GM18505 (cell line): ENCODE measurements around the gene MYADML2.

Source experiments
- ATAC-seq: cut with Tn5 transposase; IDR thresholded peaks from one replicate; pipeline ENCODE4 v1.9.1; 2021; ENCODE audit not compliant: unreplicated experiment
- POLR2A ChIP-seq: IDR thresholded peaks from 4 replicates; pipeline ENCODE4 v1.6.1; 2011; ENCODE audit warnings: borderline replicate concordance; ENCODE audit not compliant: insufficient read depth, insufficient read length; ENCODE audit errors: extremely low read depth

Gene MYADML2

GRCh38 chr17:81906476-81907218 is 40.4 kb downstream of the MYADML2 start:
- ATAC-seq: no peak
- TF ChIP-seq POLR2A: no peak

GRCh38 chr17:81905993-81906392 is 41.0 kb downstream of the MYADML2 start:
- no peak for TF ChIP-seq POLR2A
- ATAC-seq: no peak

GRCh38 chr17:81905424-81905875 is 41.6 kb downstream of the MYADML2 start:
- no peak for ATAC-seq
- no peak for TF ChIP-seq POLR2A

GRCh38 chr17:81904600-81905423 is 42.2 kb downstream of the MYADML2 start:
- ATAC-seq: no peak
- TF ChIP-seq POLR2A: no peak

GRCh38 chr17:81903896-81904599 is 43.0 kb downstream of the MYADML2 start:
- no peak for ATAC-seq
- TF ChIP-seq POLR2A: no peak

GRCh38 chr17:81903415-81903831 is 43.6 kb downstream of the MYADML2 start:
- ATAC-seq: no peak

GRCh38 chr17:81902653-81903414 is 44.2 kb downstream of the MYADML2 start:
- no peak for ATAC-seq
- no peak for TF ChIP-seq POLR2A

More at GRCh38 chr17:81903415-81903831, 43.6 kb downstream of the MYADML2 start:
- TF ChIP-seq POLR2A: no peak

- no peak for ATAC-seq
- no peak for TF ChIP-seq POLR2A
Observed at GRCh38 chr17:81902023-81902652, 44.9 kb downstream of the MYADML2 start, which contains the start of gene NPB. TSS of gene NPB (plus strand) at chr17:81902238. CDS start at chr17:81902278, 40 bp downstream.

- no peak for TF ChIP-seq POLR2A
- ATAC-seq: no peak
Observed at GRCh38 chr17:81901167-81902022, 45.6 kb downstream of the MYADML2 start.

- TF ChIP-seq POLR2A: no peak
- ATAC-seq: no peak
Observed at GRCh38 chr17:81900181-81900820, 46.7 kb downstream of the MYADML2 start.
